Measurements from ENCODE around the gene FEZF1.
"Not testable (repeated sequence)": the region's sequence is repeated elsewhere in the genome, so short reads cannot be mapped to it uniquely, and the experiment has no call there.

The FEZF1 gene

DNA sequence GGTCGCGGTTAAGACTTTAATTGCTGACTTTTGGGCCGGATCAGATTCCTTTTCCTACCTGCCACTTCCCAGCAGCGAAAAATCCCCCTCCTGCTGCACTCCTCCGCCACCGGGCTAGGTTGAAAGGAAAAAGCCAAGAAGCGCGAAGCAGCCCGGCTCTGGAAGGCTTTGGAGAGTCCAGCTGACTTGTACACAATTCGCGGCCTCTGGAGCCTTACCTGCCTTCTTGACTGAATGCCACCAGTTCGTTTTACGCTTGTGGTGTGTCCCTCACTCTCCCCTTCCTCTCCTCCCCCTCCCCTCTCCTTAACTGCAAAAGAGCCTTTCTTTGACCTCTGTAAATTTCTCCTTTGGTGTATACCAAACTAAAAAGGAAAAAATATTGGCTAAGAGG, 2.7 kb upstream of the FEZF1 start:
- no peak for DNase-seq (ENCODE audit: low read depth, low spot score)

DNA sequence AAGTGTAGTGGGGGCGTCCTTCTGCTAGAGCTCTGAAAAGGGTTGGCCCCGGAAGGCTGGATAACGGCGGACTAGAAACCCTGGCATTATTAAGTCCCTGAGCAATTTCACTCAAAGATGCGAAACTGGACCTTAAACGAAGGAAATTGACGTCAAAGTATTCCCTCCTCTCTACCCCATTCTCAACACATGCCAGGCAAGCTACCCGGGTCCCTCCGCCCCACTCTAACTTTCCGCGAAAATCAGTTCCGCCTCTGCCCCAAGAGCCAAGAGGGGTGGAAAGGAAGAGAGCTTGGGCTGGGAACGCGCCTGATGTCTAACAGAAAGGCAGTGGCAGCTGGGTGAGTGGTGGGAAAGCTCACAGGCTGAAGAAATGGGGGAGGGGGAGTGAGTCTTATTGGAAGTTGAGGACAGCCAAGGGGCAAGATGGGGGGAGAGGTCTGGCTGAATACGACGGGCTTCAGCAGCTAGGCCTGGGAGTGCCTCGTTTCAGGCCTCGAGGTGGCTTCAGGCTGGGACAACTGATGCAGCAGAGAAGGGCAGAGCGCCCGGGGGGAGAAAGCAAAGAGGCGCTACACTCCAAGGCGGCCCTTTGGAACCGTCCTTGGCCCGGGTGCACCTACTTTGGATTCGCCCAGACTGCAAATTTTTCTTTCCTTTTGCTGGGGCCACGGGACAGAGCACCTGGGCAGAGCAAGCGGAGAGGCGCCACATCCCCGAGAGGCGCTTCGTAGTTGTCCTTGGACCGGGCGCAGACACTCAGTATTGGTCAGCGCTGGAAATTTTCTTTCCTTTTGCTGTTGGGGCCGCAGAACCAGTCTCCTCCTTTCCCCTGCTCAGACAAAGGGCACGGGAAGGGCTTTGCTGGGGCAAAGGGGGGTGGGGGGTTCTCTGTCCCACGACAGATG, 2.0 kb upstream of the FEZF1 start:
- no peak for DNase-seq (ENCODE audit: low read depth, low spot score)

GRCh38 chr7:122305475-122306319, 1.1 kb upstream of the FEZF1 start:
- no peak for DNase-seq (ENCODE audit: low read depth, low spot score)

GRCh38 chr7:122304996-122305421, 459 bp upstream of the FEZF1 start:
- DNase-seq (ENCODE audit: low read depth, low spot score): no peak

GRCh38 chr7:122303531-122304318, 825 bp downstream of the FEZF1 start:
- DNase-seq (ENCODE audit: low read depth, low spot score): no peak

DNA sequence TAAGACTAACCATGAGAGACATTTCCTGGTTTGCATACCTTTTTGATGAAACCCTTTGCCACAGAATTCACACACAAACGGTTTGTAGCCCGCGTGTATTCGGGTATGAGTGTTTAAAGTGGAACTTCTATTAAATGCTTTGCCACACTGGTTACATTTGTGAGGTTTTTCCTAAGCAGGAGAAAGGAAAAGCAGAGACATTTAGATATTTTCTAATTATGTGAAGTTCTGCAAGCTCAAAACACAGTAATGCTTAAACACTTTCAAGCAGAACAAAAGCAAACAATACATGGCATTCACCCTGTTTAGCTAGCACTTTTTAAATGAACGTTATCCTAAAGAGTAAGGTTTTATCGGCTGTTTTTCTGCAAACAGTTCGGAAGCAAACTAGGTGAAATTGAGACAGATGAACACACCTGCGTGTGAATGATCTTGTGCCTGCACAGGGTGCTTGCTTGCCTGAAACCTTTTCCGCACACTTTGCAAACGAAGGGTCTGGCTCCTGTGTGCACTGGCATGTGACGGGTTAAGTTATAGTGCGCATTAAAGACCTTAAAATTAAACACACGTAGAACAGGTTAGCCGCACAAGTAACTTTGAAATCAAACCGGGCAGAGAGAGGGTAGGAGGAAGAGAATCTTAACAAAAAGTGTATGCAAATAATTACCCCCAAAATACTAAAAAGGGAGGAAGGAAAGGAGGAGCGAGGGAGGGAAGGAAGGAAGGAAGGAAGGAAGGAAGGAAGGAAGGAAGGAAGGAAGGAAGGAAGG, 1.6 kb downstream of the FEZF1 start:
- DNase-seq (ENCODE audit: low read depth, low spot score): no peak

DNA sequence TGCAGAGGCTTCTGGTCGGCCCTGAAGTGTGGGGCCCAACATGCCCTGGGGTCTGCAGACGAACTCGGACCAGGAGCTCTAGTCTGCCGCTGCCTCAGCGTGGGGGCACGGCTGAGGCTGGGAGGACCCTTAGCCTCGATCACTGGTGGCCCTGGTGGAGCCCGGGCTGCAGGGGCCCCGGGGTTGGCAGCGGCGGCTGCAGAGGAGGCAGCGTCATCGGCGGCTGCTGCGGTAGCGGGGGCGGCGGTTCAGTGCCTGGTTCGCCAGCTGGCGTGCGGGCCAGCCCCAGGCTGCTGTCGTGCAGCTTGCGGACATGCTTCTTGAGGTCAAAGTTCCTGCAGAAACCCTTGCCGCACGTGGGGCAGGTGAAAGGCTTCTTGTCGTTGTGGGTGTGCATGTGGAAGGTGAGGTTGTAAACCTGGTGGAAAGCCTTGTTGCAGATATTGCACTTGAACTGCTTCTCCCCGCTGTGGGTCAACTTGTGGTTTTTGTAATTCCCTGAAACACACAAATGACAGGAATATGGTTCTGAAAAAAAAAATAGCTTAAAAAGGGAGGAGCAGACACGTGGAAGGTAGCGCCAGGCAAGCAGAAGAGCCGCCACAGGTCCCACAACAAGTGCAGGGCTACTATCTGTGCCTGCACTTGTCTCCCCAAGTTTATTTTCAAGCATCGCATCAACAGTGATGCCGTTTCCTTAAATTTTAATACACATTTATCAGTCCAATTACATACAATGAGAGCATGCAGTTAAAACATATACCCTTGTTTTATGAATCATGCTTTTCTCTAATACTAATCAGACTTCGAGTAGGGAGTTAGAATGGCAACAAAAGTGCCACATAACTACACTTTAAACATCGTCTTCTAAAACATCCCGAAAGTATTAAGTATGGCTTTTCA, 2.4 kb downstream of the FEZF1 start:
- DNase-seq (ENCODE audit: low read depth, low spot score): no peak

DNA sequence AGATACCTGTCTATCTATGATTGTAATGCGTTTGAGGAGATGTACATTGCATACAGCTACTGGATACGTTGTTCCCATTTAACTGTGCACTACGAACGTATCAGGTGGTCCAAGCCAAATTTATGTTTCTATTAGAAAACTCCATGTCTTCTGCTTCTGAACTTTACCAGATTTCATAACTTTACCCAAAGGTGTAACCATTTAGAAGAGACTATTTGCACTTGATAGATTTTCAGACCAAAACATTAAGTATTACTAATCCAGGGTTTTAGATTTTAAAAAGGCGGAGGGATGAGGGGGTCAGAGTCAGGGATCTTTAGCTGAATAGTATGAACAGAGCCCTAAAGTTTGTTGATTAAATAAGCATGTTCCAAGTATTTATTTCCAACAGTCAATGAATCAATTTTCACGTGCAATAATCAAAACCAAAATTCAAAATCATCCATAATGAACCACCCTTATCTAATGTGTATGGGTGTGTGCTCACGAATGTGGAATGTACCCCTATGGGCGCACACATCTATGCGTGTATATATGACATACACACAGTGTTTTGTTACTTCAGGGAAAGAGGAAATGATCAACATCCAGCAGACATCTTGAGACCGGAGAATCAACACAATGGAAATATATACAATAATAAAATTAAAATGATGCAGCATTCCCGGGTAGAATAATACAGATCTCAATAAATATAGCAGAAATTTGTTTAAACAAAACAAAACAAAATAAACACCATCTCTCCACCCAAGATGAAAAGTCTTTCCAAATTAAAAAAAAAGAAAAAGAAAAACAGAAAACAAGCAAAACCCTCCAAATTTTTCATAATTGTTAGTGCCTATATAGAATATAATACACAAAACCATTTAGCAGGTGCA, 3.4 kb downstream of the FEZF1 start:
- no peak for DNase-seq (ENCODE audit: low read depth, low spot score)

DNA sequence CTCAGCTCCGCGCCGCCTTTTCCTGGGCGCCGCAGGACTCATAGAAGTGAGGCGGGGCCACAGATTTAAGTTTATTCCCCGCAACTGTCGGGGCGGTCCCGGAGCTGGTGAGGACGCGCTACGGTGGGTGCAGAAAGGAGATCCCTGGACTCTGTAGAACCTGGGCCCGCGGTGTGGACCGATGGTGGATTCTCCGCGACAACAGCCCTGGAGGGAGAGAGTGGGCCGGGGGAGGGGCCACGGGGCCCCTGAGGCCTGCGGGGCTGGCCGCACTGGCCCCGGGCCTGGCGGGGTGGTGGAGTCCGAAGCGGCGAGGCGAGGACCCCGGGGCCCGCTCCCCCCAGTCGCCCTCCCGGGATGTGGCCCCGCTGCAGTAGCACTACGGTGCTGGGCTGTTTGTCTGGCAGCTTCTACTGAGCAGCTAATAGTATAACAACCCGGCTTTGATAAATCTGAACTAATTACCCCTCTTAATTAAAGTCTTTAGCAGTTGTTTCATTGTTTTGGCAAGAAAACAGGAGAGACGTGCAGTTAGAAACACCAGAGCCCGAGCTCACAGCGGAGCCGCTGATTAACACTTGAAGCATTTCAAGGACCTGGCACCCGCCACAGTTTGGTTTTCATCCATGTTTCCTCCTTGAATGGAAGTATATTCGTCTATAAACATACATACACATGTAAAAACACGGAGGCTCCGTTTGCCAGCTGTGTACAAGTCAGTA, 4.2 kb downstream of the FEZF1 start:
- no peak for DNase-seq (ENCODE audit: low read depth, low spot score)

DNA sequence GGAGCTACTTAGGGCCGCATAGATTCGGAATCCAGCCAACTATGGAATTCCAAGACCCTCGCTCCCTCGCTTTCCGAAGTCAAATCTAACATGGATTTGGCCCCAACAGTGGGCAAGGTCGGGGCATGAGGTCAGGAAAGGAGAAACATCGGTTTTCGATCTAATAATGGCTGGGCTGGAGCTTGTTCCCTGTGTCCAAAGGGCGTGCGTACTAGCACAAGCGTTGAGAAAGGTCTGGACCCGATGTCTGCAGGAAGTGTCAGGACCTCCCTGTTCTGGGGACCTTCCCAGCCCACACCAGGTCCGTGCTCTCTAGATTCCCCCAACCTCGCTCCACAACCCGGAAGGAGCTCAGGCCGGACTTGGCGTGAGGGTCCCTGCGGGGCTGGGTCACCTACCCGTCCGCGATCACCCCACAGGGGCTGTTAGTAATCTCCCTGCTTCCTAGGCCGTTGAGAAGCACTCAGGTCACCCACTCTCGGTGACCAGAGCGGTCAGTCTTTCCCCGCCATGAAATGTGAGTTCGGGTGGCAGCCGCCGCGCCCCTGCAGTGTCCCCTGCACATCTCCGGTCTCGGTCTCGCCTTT, 4.8 kb downstream of the FEZF1 start:
- no peak for DNase-seq (ENCODE audit: low read depth, low spot score)

DNA sequence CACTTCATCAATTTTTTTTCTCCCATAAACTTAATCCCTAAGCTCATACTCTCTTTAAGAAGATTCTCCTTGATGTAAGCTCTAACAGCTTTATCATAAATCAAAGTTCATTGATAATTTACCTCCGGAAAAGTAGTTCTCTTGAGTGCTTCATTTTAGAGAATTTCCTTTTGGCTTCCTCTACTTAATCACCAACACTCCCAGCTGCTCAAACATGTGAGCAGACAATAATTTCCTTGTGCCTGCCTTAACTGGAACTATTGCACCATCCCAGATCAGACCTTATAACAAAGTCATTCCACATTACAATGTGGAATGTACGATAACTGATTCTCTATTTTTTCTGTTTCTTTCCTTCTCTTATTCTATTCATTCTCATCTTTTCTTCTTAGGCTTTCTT, 5.9 kb downstream of the FEZF1 start:
- DNase-seq (ENCODE audit: low read depth, low spot score): no peak

- no peak for DNase-seq (ENCODE audit: low read depth, low spot score)
Measured at GRCh38 chr7:122298131-122298530, 6.4 kb downstream of the FEZF1 start.

DNA sequence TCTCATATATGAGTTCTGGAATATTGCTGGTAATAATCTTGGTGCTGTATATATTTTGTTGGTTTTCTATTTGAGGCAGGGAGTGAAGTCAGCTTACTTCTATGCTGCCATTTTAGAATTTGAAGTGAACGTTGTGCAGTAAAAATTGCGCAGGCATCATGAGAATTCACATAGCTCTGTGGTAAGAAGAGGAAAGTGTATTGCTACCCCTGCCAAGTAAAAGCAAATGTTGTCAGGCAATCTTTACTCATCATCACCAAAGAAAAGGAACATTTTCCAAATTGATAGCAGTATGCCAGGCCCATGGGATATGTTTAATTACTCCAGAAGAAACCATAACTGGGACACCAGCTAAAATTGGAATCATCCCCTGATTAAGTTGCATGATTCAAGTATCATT, 13.4 kb downstream of the FEZF1 start:
- DNase-seq (ENCODE audit: low read depth, low spot score): no peak

- DNase-seq (ENCODE audit: low read depth, low spot score): no peak
Measured at GRCh38 chr7:122290476-122290875, 14.1 kb downstream of the FEZF1 start.

GRCh38 chr7:122289426-122289825, 15.1 kb downstream of the FEZF1 start:
- no peak for DNase-seq (ENCODE audit: low read depth, low spot score)

DNA sequence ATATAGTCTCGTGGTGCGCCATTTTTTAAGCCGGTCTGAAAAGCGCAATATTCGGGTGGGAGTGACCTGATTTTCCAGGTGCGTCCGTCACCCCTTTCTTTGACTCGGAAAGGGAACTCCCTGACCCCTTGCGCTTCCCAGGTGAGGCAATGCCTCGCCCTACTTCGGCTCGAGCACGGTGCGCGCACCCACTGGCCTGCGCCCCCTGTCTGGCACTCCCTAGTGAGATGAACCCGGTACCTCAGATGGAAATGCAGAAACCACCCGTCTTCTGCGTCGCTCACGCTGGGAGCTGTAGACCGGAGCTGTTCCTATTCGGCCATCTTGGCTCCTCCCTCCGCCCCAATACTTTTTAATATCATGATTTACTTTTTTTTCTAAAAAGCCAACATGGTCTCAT, 19.9 kb downstream of the FEZF1 start:
- DNase-seq (ENCODE audit: low read depth, low spot score): not testable (repeated sequence)

GRCh38 chr7:122273117-122273516, 31.4 kb downstream of the FEZF1 start:
- no peak for DNase-seq (ENCODE audit: low read depth, low spot score)

DNA sequence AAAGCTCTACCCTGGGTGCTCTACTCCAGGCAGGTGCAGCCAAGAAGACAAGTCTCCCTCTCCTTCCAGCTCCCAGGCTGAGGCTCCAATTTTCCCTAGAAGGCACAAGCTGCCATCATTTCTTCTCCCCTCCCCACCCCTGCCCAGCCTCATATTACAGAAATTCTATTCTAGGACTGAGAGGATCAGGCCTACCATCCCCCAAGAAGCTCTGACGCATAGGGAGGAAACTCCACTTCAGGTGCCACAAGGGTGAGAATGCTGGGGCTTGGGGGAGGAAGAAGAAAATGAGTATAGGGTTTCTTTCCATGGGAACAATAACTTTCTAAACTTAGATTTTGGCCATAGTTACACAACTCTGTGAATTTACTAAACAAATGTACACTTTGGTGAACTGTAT, 35.3 kb downstream of the FEZF1 start:
- DNase-seq (ENCODE audit: low read depth, low spot score): no peak
